ENCODE results near the gene NOTCH4. TPM values are rescaled to one million over a fixed set of nuclear protein-coding genes. Genes with fewer than 3 reads are reported as not detected.

Gene NOTCH4
- total RNA-seq, 2 donors from 2014 or later = 0.60 to 1.0 TPM

DNA sequence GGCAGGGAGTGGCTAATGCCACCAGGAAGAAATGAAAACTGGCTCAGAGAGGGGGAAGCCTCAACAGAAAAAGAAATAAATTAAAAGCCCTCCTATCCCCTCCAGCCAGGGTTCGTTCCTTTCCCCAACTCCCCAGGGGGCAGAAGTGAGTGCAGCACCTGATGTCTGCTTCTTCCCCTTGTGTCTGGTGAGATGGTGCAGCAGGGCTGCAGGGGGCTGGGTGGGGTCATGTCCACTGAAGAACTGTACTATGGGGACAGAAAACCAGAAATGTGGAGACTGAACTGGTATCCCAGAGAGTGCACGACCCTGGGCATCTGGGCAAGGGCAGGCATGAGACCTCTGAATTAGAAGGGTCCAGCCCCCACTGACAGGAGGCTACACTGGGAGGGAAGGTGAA is 55.5 kb downstream of the NOTCH4 start:
- DNase-seq = no peak
- ATAC-seq = no peak
- no peaks in the 10 kb centered on the region for H3K9me3 ChIP-seq (ENCODE audit: control insufficient read depth, low read length, poor library complexity, severe bottlenecking)
- H3K4me3 Mint-ChIP-seq = no peak overlapping the region
- peaks cover 23% of the 10 kb centered on the region for H3K4me1 Mint-ChIP-seq
- H3K27ac Mint-ChIP-seq = no peak overlapping the region
- H3K36me3 Mint-ChIP-seq (ENCODE audit: low read depth) = peaks cover 9% of the 10 kb centered on the region
- H3K27me3 Mint-ChIP-seq = no peaks in the 10 kb centered on the region

DNA sequence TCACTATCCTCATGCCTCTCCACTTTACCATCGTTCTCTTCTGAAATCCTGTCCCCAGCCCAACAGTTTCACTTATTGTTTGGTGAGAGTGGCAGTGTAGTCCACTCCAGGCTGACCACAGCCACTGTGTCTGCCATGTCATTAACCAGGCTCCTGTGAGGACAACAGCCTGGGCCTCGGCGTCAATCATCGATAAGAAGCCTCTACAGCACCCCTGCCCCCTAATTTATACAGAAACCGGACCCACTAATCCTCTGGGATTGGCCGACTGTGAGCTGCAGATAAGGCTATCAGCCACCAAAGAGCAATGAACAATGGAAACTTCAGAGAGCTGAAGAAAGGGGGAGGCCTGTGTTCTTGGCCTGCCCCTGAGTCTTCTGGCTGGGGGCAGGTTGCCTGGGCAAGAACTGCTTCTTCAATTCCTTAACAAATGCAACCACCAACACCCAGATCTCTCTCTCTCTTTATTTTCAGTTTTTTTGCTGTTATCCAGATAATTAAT is 56.1 kb downstream of the NOTCH4 start:
- H3K9me3 ChIP-seq (ENCODE audit: control insufficient read depth, low read length, poor library complexity, severe bottlenecking) = no peaks in the 10 kb centered on the region
- DNase-seq (no peak), ATAC-seq (no peak)
- no peaks in the 10 kb centered on the region for H3K27me3 Mint-ChIP-seq
- peaks cover 9% of the 10 kb centered on the region for H3K36me3 Mint-ChIP-seq (ENCODE audit: low read depth)
- H3K4me3 Mint-ChIP-seq = no peak overlapping the region
- H3K27ac Mint-ChIP-seq = no peak overlapping the region
- H3K4me1 Mint-ChIP-seq = peaks cover 17% of the 10 kb centered on the region

DNA sequence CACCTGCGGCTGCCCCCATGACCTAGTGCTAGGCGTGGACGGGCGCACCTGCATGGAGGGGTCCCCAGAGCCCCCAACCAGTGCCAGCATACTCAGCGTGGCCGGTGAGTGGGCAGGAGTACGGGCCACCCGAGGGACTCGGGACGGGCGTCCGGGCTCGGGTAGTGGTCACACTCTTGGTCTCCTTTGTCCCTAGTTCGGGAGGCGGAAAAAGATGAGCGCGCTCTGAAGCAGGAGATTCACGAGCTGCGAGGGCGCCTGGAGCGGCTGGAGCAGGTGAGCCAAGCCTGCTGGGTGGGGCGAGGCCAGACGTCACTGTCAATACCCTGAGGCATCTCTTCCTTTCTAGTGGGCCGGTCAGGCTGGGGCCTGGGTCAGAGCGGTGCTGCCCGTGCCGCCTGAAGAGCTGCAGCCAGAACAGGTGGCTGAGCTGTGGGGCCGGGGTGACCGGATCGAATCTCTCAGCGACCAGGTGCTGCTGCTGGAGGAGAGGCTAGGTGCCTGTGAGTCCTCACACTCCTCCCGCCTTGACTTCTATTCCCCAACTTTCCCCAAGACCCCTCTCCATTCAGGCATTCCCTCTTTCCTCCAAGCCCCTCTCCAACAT is 56.6 kb downstream of the NOTCH4 start:
- no peaks in the 10 kb centered on the region for H3K27me3 Mint-ChIP-seq
- no peak overlapping the region for H3K4me3 Mint-ChIP-seq
- H3K36me3 Mint-ChIP-seq (ENCODE audit: low read depth) = peaks cover 9% of the 10 kb centered on the region
- H3K4me1 Mint-ChIP-seq = peaks cover 14% of the 10 kb centered on the region
- no peak for DNase-seq
- H3K27ac Mint-ChIP-seq = no peak overlapping the region
- ATAC-seq = no peak
- no peaks in the 10 kb centered on the region for H3K9me3 ChIP-seq (ENCODE audit: control insufficient read depth, low read length, poor library complexity, severe bottlenecking)

DNA sequence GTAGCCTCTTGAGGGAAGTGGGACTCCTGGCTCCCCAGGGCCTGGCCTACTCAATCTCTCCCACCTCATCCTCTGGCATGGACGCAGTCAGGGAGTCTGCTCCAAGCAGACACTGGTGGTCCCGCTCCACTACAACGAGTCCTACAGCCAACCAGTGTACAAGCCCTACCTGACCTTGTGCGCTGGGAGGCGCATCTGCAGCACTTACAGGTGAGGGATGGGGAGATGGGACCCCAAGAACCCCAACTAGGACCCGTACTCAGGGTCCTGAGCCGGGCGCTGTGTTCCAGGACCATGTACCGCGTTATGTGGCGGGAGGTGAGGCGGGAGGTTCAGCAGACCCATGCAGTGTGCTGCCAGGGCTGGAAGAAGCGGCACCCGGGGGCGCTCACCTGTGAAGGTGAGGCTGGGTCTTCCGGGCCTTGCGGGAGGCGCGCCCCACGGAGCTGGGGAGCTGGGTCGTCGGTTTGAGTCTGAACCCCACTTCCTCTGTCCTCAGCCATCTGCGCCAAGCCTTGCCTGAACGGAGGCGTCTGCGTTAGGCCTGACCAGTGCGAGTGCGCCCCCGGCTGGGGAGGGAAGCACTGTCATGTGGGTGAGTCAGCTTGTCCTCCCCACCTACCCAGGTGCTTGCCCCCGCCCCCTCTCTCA is 57.3 kb downstream of the NOTCH4 start:
- H3K9me3 ChIP-seq (ENCODE audit: control insufficient read depth, low read length, poor library complexity, severe bottlenecking) = no peaks in the 10 kb centered on the region
- no peak for DNase-seq
- peaks cover 14% of the 10 kb centered on the region for H3K4me1 Mint-ChIP-seq
- no peak for ATAC-seq
- H3K4me3 Mint-ChIP-seq = no peak overlapping the region
- H3K27me3 Mint-ChIP-seq = no peaks in the 10 kb centered on the region
- H3K36me3 Mint-ChIP-seq (ENCODE audit: low read depth) = peaks cover 9% of the 10 kb centered on the region
- no peak overlapping the region for H3K27ac Mint-ChIP-seq

DNA sequence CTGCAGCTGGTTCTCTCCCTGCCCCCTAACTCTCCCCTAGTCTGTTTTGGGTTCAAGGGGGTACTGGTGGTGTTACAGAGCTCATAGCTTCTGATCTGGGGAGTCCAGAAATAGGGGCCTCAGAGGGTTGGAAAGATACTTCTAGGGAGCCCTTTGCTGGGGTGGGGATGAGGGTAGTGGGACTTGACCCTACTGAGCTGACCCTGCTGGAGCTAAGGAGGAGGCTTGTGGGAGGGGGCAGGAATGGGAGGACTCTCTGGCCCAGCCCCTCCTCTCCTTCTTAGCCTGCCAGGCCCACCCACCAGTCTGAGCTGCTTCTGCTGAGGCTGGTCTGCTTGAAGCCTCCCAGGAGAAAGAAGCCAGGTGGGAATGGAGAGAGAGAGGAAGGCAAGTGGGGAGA is 59.6 kb downstream of the NOTCH4 start, which contains the start of gene EGFL8:
Gene EGFL8, plus strand, starts transcription at position 301 of the 400 bp plus-strand sequence. CDS start 1,571 bp downstream, outside the sequence.
- ATAC-seq (no peak), DNase-seq (no peak)
- H3K27me3 Mint-ChIP-seq = no peaks in the 10 kb centered on the region
- H3K36me3 Mint-ChIP-seq (ENCODE audit: low read depth) = peaks cover 6% of the 10 kb centered on the region
- H3K4me1 Mint-ChIP-seq = peaks cover 5% of the 10 kb centered on the region
- H3K27ac Mint-ChIP-seq = peak within 1 kb of the TSS; percentile 32
- H3K4me3 Mint-ChIP-seq = no peak within 1 kb of the TSS
- H3K9me3 ChIP-seq (ENCODE audit: control insufficient read depth, low read length, poor library complexity, severe bottlenecking) = no peaks in the 10 kb centered on the region

DNA sequence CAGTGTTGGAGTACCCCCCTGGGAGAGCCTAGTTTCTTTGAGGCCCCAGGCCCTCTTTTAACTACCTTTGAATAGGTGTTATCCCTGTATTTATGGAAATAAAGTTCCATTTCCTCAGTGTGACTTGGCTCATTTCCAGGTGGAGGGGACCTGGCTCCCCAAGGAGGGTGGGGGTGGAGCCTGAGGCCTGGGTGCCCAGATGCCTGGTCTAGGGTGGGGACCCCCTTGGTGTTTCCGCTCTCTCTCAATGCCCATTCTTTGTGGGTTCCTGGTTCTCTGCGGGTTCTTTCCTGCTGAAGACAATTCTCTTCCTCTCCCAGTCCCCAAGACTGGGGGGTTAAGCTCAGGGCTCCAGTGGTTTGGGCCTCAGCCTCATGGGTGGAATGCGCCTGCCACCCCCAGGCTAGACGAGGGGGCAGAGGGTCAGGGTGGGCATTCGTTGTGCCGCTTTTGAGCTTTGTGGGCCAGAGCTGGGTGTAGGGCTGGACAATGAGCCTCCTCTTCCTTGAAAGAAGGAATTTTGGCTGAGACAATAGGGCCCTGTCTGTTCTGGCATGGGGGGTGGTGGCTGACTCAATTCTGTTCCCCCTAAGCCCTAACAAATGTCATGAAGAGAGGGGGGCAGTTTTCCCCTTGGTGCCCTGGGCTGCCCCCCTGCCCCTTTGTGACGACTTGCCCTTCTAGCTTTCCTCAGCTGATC is 60.2 kb downstream of the NOTCH4 start:
- H3K27ac Mint-ChIP-seq = peak overlapping the region; percentile 32
- no peaks in the 10 kb centered on the region for H3K27me3 Mint-ChIP-seq
- DNase-seq = no peak
- H3K9me3 ChIP-seq (ENCODE audit: control insufficient read depth, low read length, poor library complexity, severe bottlenecking) = no peaks in the 10 kb centered on the region
- H3K4me3 Mint-ChIP-seq = no peak overlapping the region
- ATAC-seq = no peak
- peaks cover 3% of the 10 kb centered on the region for H3K36me3 Mint-ChIP-seq (ENCODE audit: low read depth)
- peaks cover 5% of the 10 kb centered on the region for H3K4me1 Mint-ChIP-seq

GRCh38 chr6:32158052-32158451 is 65.8 kb downstream of the NOTCH4 start:
- Mint-ChIP-seq H3K4me1 (peaks cover 28% of the 10 kb centered on the region), H3K27ac (peak overlapping the region; percentile 72)
- ATAC-seq = no peak

DNA sequence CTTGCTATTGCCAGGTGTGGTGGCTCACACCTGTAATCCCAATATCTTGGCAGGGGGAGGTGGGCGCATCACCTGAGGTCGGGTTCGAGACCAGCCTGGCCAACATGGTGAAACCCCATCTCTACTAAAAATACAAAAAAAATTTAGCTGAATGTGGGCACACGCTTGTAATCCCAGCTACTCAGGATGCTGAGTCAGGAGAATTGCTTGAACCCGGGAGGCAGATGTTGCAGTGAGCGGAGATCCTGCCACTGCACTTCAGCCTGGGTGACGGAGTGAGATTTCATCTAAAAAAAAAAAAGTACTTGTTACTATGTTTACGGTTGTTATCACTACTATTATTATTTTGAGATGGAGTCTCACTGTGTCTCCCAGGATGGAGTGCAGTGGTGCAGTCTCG is 67.0 kb downstream of the NOTCH4 start:
- Mint-ChIP-seq H3K27ac (no peak overlapping the region), H3K4me1 (peaks cover 34% of the 10 kb centered on the region), H3K4me3 (no peak overlapping the region), H3K36me3 (ENCODE audit: low read depth) (peaks cover 11% of the 10 kb centered on the region), H3K27me3 (peaks cover 5% of the 10 kb centered on the region)
- ATAC-seq (no peak), DNase-seq (no peak)
- no peaks in the 10 kb centered on the region for H3K9me3 ChIP-seq (ENCODE audit: control insufficient read depth, low read length, poor library complexity, severe bottlenecking)

More at GRCh38 chr6:32158052-32158451, 65.8 kb downstream of the NOTCH4 start:
- Mint-ChIP-seq H3K36me3 (ENCODE audit: low read depth) (peaks cover 11% of the 10 kb centered on the region), H3K4me3 (no peak overlapping the region), H3K27me3 (peaks cover 1% of the 10 kb centered on the region)
- no peak for DNase-seq
- H3K9me3 ChIP-seq (ENCODE audit: control insufficient read depth, low read length, poor library complexity, severe bottlenecking) = no peaks in the 10 kb centered on the region

DNA sequence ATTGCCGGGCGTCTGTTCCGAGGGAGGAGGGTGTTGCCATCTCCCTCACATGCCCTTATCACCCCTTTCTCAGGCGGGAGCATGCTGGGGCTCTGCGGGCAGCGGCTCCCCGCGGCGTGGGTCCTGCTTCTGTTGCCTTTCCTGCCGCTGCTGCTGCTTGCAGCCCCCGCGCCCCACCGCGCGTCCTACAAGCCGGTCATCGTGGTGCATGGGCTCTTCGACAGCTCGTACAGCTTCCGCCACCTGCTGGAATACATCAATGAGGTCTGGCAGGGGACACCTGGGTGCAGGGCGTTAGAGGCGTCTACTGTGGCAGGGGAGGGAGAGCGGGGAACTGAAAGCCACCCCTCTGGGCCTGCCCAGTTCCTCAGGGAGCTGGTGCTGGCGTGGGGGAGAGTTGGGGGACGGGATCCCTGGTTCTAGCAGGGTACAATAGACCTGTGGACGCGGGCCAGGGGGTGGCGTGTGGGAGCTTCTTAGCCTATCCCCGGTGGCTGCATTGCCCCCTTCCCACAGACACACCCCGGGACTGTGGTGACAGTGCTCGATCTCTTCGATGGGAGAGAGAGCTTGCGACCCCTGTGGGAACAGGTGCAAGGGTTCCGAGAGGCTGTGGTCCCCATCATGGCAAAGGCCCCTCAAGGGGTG is 69.2 kb downstream of the NOTCH4 start:
- no peaks in the 10 kb centered on the region for H3K9me3 ChIP-seq (ENCODE audit: control insufficient read depth, low read length, poor library complexity, severe bottlenecking)
- H3K27me3 Mint-ChIP-seq = peaks cover 21% of the 10 kb centered on the region
- peak overlapping the region; percentile 67 for H3K27ac Mint-ChIP-seq
- ATAC-seq = peak; percentile 82
- H3K4me3 Mint-ChIP-seq = peak overlapping the region; percentile 98
- peaks cover 42% of the 10 kb centered on the region for H3K4me1 Mint-ChIP-seq
- H3K36me3 Mint-ChIP-seq (ENCODE audit: low read depth) = peaks cover 20% of the 10 kb centered on the region
- DNase-seq = peak; percentile 38 to 45 (median 40)

DNA sequence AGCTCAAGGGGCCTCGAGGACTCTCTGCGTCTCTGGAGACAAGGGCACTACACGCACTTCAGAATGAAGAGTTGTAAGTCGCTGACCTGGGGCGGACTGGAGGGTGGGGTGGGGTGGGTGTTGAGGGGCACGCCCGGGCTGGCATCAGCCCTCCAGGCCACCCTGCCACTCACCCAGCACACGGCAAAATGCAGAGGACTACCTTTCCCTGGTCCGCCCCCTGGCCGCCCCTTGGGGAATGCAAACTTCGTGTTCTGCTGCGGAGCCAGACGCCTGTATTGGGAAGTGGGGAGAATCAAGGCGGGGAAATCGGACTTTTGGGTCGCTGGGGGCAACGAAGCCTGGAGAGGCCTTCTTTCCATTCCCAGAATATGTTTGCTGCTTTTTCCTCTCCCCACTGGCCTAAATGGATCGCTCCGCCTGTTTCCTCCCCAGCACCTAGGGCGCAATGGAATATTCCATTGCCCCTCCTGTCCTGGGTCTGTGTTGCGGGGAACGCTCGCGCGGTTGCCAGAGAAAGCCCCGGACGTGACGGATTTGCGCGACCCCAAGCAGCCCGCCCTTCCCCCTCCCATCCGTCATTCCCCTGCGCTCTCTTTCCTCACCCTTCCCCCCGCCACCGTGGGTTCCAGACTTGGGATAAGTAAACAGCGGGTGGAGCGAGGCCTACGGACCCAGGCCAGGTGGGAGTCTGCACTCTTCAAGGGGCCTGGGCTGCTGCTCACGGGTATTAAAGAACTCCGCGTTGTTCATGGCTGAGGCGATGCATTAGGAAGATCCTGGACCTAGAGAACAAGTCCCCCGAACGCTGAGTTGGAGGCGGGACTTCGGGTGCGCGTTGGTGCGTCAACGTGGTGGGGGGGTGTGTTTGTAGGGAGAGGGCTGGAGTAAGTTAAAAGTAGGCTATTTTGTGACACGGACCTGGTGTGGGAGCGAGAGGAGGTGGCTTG is 70.0 kb downstream of the NOTCH4 start, which contains the start of gene PPT2:
Gene PPT2, plus strand, starts transcription at position 578 of the 950 bp plus-strand sequence. CDS start 454 bp downstream, outside the sequence.
- peak within 1 kb of the TSS; percentile 98 for H3K4me3 Mint-ChIP-seq

DNA sequence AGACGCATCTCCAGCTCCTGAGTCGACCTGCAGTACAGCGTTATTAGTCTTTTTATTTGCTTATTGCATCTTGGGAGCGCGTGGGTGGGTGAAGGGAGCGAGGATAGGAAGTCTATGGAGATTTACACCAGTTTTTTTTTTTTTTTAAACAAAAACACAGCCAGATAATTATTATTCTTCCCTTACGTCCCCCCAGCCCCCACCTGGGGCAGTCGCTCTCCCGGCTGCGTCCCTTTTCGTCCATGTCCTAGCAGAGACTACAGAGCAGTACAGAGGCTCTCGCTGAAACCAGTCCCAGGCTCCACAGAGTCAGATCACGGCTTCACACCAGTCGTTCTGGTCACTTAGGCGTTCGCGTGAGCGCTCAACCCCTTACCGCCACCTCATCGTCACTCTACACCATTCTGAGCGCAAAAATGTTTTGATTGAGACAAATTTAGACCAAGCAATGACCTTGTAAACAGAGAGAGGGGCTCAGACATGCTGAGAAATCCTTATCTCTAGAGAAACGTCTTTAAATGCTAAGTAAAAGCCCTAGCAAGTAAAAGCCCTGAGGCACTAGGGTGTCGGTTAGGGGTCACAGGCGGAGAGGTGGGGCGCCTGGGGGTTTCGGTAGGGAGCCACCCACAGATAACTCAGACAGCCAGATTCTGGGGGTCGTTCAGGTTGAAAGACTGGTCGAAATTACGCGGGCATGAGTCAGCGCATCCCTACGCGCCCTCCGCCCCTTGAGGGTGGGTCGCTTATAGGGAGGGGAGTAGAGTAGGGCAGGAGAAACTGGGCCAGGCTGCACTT is 70.9 kb downstream of the NOTCH4 start:
- Mint-ChIP-seq H3K4me1 (peaks cover 45% of the 10 kb centered on the region), H3K27ac (no peak overlapping the region), H3K27me3 (peaks cover 34% of the 10 kb centered on the region), H3K36me3 (ENCODE audit: low read depth) (peaks cover 17% of the 10 kb centered on the region), H3K4me3 (peak overlapping the region; percentile 78)
- H3K9me3 ChIP-seq (ENCODE audit: control insufficient read depth, low read length, poor library complexity, severe bottlenecking) = no peaks in the 10 kb centered on the region
- DNase-seq (no peak), ATAC-seq (no peak)

More for the DNA sequence above, 70.0 kb downstream of the NOTCH4 start, which contains the start of gene PPT2:
- Mint-ChIP-seq H3K27ac (peak within 1 kb of the TSS; percentile 67), H3K4me1 (peaks cover 46% of the 10 kb centered on the region), H3K36me3 (ENCODE audit: low read depth) (peaks cover 20% of the 10 kb centered on the region), H3K27me3 (peaks cover 26% of the 10 kb centered on the region)
- peak; percentile 74 for ATAC-seq
- DNase-seq = peak; percentile 34 to 57 (median 41)
- H3K9me3 ChIP-seq (ENCODE audit: control insufficient read depth, low read length, poor library complexity, severe bottlenecking) = no peaks in the 10 kb centered on the region
